AG10803 (cell line): ENCODE measurements around the gene TRPM3.
A peak's percentile ranks its signal among the peaks of the same experiment; 100 is the strongest.

Experiments
- DNase-seq: peaks from one replicate; pipeline ENCODE4 v3.0.0; 2010; ENCODE audit warnings: low read depth
- H3K4me3 ChIP-seq: 2 replicates; pipeline ENCODE4 v1.5.1; 2011; ENCODE audit warnings: mild to moderate bottlenecking, low read length, control low read depth
- TF ChIP-seq, protein P1 (sequence below): conservative IDR thresholded peaks from 2 replicates; pipeline ENCODE4 v1.5.1; 2011; ENCODE audit warnings: mild to moderate bottlenecking, low read length, control low read depth, inconsistent platforms

TRPM3 gene

DNA sequence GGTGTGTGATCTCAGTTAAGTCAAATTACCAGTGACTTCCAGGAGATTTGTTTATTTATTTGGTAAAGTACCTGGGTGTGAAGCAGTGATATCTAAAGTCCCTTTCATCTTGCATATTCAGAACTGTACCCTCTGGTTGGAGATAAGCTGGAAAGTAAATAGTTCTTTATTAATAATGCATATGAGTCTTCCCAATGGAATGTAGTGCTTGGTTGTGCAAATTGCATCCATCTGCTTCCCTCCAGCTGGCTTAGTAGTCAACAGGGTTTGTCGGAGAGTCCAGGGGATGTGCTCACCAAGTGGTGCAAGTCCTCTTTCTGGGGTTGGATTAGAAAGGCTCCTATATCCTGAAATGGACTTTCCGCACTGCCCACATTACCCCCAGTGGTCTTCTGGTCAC is 42.0 kb downstream of the TRPM3 start:
- peak; percentile 73 for DNase-seq
- H3K4me3 ChIP-seq, result no peak overlapping the region
- TF ChIP-seq, protein P1, sequence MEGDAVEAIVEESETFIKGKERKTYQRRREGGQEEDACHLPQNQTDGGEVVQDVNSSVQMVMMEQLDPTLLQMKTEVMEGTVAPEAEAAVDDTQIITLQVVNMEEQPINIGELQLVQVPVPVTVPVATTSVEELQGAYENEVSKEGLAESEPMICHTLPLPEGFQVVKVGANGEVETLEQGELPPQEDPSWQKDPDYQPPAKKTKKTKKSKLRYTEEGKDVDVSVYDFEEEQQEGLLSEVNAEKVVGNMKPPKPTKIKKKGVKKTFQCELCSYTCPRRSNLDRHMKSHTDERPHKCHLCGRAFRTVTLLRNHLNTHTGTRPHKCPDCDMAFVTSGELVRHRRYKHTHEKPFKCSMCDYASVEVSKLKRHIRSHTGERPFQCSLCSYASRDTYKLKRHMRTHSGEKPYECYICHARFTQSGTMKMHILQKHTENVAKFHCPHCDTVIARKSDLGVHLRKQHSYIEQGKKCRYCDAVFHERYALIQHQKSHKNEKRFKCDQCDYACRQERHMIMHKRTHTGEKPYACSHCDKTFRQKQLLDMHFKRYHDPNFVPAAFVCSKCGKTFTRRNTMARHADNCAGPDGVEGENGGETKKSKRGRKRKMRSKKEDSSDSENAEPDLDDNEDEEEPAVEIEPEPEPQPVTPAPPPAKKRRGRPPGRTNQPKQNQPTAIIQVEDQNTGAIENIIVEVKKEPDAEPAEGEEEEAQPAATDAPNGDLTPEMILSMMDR, result no peak

DNA sequence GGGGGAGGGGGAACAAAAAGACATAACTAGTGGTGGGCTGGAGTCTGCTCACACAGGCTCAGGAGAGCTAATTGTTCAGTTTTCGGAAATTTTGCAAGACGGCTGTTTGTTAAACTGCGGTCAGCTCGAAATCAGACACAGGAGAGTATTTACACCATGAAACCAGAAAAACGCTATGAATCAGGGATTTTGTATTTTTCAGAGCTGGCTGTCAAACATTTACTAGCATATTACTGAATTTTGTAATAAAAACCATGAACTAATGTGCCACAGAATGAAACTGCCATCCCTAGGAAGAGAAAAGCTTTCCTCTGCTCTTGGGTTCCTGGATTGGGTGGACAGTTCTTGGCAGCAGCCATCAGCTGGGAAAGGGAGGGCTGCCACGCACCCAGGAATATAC is 45.3 kb downstream of the TRPM3 start:
- TF ChIP-seq, protein P1, result no peak
- no peak overlapping the region for H3K4me3 ChIP-seq
- DNase-seq, result no peak

DNA sequence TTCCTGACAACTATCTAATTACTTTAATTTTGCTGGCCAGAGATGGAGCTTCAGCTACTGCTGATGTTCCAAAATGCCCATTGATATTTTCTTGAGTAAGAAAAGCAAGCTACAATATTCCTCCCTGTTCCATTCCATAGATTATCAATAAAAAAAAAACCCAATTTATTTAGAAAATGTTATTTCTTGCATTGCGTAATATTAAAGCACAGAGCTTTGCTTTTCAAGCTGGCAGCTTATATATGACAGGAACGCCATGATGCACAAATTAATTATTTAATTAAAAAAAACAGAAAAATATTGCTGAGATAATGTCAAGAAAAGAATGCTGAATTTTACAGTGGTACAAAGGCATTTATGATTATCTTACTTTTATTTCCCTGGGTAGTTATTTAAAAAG is 47.9 kb downstream of the TRPM3 start:
- no peak for DNase-seq
- H3K4me3 ChIP-seq, result no peak overlapping the region
- TF ChIP-seq, protein P1, result no peak

DNA sequence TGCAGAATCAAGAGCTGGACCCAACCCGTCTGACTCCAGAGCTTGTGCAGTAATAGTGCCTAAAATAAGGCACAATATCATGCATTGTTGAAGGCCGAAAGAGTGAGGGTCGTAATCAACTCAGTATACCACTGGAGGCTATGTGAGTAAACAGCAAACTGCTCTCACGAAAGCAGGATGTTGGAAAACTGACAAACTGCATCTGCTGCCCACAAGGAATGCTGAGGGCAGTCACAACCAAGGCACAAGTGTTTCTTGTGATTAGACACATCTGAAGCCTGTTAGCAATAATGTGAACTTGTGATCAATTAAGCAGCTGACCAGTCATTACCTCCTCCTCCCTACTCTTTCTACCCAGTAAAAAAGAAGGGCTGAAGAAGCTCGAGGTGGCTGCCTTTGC is 48.8 kb downstream of the TRPM3 start:
- peak; percentile 26 for DNase-seq
- TF ChIP-seq, protein P1, result no peak
- no peak overlapping the region for H3K4me3 ChIP-seq

DNA sequence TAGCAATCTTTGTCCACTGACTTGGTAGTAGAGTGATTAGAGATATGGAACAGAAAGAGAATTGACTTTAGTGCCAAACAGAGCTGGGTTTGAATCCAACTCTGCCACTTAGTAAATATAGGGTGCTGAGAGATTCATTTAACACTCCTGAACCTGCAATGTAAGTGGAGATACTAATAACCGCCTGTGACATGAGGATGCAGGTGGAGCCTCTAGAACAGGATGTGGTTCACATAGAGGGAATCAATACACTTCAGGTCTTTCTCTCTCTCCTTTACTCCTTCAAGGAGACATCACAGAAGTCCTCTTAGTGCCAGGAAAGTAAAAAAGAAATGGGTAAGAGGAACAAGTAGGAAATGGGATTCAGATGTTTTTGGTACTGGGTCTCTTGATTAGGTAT is 49.8 kb downstream of the TRPM3 start:
- DNase-seq, result no peak
- TF ChIP-seq, protein P1, result no peak
- no peak overlapping the region for H3K4me3 ChIP-seq

- no peak for DNase-seq
- H3K4me3 ChIP-seq, result no peak overlapping the region
- TF ChIP-seq, protein P1, result no peak
These were observed 62.8 kb downstream of the TRPM3 start for GRCh38 chr9:71058660-71059059.

DNA sequence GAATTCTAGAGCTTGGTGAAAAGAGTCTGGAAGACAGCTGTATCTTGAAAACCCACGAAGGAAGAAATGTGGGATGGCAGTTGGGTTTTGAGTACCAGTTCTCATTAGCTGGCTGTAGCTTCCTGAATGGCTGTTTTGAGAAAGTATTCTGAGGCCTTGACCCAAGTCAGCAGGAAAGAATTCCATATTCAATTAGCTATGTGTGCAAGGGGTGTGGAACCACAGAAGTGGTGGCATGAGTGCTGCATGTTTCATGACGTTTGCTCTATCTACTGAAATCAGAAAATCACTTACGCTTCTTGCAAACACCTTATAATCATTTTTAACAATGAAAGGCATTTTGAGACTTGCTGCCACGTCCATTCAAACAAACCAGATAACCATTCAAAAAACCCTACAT is 69.1 kb downstream of the TRPM3 start:
- no peak for DNase-seq
- H3K4me3 ChIP-seq, result no peak overlapping the region
- TF ChIP-seq, protein P1, result no peak
